Measurements from ENCODE around the gene KCNAB1.

KCNAB1 gene

DNA sequence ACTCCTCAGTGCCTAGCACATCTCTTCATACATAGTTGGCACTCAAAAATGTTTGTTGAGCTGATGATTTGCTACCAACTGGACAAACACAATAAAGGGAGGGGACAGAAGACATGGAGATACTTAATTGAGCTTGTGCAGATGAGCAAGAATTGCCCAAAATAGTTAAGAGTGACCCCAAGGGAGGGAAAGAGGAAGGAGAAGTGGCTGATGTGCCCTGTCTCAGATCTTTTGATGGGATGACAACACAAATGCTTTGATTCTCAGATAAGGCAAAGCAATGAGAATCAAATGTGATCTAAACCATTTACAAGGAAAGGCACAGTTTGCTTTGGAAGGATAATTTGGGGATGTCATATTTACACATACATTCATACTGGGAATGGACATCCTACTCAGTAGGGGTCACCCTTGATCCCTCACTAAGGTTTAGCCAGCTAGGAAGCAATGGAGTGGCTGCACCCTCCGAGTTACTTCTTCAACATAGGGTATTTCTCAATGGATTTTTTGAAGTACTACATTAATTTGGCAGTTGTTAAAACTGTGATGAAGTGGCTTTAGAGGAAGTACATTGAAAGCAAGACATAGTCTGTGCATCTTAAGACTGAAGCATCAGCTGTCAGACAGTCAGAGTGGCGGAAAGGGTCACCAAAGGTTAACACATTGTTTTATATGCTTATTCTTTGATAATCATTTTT, 456.4 kb downstream of the KCNAB1 start:
- DNase-seq (ENCODE audit: low spot score) = no peak

DNA sequence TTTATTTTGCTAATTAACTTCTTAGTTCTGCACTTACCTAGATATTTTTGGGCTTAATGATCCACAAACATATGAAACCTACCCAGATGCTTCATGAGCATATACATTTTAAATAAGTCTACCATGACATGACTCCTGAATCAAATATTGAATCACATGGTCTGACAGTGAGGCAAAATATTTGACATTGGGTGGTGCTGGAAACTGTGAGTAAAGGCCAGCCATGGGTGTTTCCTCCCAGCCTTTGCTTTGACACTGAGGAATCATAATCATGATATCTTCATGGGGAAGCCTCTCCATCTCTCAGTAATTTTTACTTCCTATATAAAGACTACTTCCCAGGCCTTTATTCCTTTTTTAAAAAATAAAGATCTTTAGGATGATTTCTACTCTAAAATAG, 457.4 kb downstream of the KCNAB1 start:
- no peak for DNase-seq (ENCODE audit: low spot score)

DNA sequence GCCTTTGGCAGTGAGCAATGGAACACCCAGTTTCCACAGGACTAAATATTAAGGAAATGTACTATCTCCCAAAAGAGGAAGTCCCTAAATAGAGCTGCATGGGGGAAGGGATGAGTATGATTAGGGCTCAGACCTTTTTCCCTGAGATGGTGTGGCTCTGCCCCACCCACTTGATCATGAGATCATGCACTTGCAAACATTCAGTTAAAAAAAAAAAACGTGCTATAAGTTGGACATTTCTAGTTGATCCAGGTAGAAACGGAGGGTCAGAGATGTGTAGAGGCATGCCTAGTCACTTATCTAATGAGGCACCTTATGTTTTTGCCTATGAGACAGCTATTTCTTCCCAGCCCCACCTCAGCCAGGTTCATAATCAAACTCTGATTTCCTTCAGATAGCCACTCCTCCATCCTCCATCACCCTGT, 459.1 kb downstream of the KCNAB1 start:
- DNase-seq (ENCODE audit: low spot score) = no peak

DNA sequence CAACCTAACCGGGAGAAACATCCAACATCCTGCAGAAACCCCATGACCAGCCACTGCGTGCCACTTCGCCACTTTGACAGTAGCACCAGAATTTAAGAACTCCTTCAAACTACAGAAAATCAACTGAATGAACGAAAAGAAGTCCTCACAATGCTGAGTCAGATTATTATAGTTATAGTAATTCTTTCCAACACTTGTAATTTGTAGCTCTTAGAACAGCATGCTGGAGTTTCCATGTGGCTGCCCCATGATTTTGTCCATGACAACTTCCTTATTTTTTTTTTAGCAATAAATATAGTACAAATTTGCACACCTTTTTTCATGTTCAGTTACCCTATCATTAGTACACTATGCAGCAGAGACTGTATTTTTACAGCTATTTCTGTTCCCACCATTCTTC, 460.7 kb downstream of the KCNAB1 start:
- no peak for DNase-seq (ENCODE audit: low spot score)

DNA sequence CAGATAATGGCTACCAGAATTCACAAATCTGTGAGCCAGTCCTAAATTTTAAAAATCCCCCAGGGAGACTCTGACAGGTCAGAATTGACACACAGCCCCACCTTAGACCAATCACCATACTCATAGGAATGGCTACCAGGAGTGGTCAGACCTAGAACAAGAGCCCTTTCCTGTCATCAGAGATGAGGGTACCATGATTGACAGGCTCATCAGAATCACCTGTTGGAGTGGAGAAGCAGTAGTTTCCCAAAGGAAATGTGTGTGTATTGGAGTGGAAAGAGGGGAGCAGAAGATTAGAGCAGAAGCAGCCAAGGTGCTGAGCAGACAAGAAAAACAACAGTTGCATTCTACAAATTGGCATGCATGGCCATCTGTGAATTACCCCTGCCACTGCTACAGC, 461.6 kb downstream of the KCNAB1 start:
- no peak for DNase-seq (ENCODE audit: low spot score)

DNA sequence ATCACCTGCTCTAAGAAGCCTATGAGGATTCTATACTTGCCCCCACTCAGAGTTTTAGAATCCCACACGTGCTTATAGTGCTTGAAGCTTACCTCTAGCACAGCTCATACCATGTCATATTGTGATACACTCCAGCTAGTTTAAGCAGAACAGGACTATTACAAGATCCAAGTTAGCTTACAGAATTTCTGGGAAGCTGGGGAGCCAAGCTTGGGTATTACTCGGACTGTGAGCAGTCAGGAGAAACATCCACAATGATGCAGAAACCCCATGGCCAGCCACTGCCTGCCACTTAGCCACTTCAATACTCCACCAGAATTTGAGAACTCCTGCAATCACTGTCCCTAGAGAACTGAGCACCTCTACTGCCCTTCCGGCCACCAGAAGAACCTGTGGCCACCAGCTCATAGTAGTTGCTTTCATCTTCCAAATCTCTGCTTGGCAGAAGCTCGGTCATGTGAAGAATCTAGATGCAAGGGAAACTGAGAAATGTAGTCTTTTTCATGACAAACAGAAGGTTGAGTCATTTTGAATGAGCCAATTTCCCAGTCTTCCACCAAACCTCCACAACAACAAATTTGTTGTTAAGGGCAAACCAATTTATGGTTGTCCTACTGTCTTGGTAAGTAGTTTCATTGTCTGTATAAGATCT, 462.3 kb downstream of the KCNAB1 start:
- DNase-seq (ENCODE audit: low spot score) = no peak

DNA sequence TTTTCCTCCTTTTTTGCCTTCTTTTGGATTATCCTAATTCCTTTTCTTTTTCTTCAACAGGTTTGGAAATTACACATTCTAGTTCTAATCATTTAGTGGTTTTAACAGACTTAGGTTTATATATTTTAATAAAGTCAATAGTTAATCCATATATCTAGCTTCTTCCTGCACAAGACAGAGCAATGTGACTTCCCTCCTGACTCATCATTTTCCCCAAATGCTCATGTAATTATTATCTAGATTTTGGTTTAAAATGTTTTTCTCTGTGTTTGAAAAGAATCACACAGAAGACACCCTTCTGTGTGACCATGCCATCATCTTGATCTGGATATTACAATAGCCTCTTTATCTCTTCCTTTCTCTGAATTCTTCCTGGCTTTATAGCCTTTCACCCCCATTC, 463.1 kb downstream of the KCNAB1 start:
- no peak for DNase-seq (ENCODE audit: low spot score)

DNA sequence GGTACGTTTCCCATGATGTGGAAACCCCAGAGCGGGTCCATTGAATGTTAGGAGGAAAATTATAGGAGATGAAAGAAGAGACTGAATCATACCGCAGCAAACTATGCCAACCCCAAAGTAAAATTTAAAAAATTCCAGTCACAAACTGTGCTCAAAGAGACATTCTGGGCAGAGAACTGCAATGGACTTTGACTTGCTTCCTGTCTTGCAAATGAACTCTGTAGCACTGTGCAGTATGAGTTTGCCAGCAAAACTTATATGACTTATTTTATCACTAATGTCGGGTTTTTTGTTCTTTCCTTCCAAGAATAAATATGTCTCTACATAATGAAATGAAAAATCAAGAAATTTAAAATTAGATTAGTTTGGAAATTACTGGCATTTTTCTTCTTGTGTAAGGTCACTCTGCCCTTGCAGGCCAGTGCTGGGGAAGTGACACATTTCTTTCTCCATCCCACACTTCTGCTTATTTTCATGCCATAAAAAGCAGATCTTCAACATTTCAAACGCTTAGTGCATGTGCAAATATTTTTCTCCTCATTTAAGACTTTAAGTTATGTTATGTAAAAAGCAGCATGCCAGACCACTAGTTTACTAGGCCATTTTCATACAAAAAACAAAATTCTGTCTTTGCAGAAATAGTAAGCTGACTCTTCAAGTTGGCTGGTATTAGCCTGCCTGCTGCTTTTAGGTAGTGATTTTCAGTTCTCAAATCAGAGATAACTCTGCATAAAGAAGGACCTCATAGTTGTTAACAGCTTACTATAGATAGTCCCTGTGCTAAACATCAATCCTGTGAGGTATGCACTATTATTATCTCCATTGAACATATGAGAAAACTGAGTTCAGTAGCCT, 466.8 kb downstream of the KCNAB1 start:
- no peak for DNase-seq (ENCODE audit: low spot score)

DNA sequence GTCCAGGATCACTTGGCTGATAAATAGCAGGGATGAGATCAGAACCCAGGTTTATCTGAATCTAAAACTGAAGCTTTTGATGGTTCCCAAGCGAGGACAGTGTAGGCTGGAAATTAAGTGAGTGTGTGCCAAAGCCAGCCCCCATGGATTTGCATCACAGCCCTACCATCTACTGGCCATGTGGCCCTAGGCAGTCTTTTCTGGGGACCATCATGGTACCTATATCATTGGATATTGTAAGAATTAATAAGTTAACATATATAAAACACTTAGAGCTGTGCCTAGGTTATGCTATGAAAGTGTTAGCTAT, 467.3 kb downstream of the KCNAB1 start:
- no peak for DNase-seq (ENCODE audit: low spot score)
